Right forelimb (tissue), 1 donor: Measurements from ENCODE around the gene SGMS2.

Experiments
- DNase-seq: peaks from one replicate; pipeline ENCODE4 v3.0.0-alpha.2; 2018

SGMS2 gene

GRCh38 chr4:107824350-107825071 lies at the start of gene SGMS2:
Gene SGMS2 (plus strand): TSS chr4:107824932. CDS start chr4:107895554, 70,622 bp downstream.
- peak; percentile 86 for DNase-seq

GRCh38 chr4:107777890-107778289 lies 46.8 kb upstream of the SGMS2 start:
- no peak for DNase-seq

GRCh38 chr4:107778784-107779530 lies 45.8 kb upstream of the SGMS2 start:
- no peak for DNase-seq

GRCh38 chr4:107780665-107781064 lies 44.1 kb upstream of the SGMS2 start:
- DNase-seq: no peak

GRCh38 chr4:107791902-107792301 lies 32.8 kb upstream of the SGMS2 start:
- no peak for DNase-seq

GRCh38 chr4:107792711-107793110 lies 32.0 kb upstream of the SGMS2 start:
- DNase-seq: no peak

- no peak for DNase-seq
Measured at GRCh38 chr4:107793996-107794395, 30.7 kb upstream of the SGMS2 start.

GRCh38 chr4:107799669-107800450 lies 24.9 kb upstream of the SGMS2 start:
- no peak for DNase-seq

GRCh38 chr4:107800706-107801105 lies 24.0 kb upstream of the SGMS2 start:
- DNase-seq: no peak

- no peak for DNase-seq
Measured at GRCh38 chr4:107801766-107802211, 22.9 kb upstream of the SGMS2 start.

GRCh38 chr4:107804956-107805355 lies 19.8 kb upstream of the SGMS2 start:
- DNase-seq: no peak

GRCh38 chr4:107806196-107806595 lies 18.5 kb upstream of the SGMS2 start:
- no peak for DNase-seq

GRCh38 chr4:107808572-107808971 lies 16.2 kb upstream of the SGMS2 start:
- no peak for DNase-seq

GRCh38 chr4:107809210-107809609 lies 15.5 kb upstream of the SGMS2 start:
- no peak for DNase-seq

- DNase-seq: no peak
Measured at GRCh38 chr4:107814758-107815157, 10.0 kb upstream of the SGMS2 start.

GRCh38 chr4:107815158-107815557 lies 9.6 kb upstream of the SGMS2 start:
- DNase-seq: no peak

- DNase-seq: no peak
Measured at GRCh38 chr4:107818301-107818910, 6.3 kb upstream of the SGMS2 start.

- DNase-seq: no peak
Measured at GRCh38 chr4:107823870-107824349, 822 bp upstream of the SGMS2 start.

GRCh38 chr4:107825072-107825824 lies 516 bp downstream of the SGMS2 start:
- DNase-seq: peak; percentile 80

- DNase-seq: no peak
Measured at GRCh38 chr4:107826421-107826980, 1.8 kb downstream of the SGMS2 start.

GRCh38 chr4:107828315-107829090 lies 3.8 kb downstream of the SGMS2 start:
- no peak for DNase-seq
